ENCODE results near the gene C19orf38. TPM values are rescaled to one million over a fixed set of nuclear protein-coding genes. Genes with fewer than 3 reads are reported as not detected.

The C19orf38 gene, protein sequence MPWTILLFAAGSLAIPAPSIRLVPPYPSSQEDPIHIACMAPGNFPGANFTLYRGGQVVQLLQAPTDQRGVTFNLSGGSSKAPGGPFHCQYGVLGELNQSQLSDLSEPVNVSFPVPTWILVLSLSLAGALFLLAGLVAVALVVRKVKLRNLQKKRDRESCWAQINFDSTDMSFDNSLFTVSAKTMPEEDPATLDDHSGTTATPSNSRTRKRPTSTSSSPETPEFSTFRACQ
- total RNA-seq (not detected in 2 replicates), polyA plus RNA-seq (not detected in 2 replicates), polyA minus RNA-seq (not detected in 2 replicates), Bru-seq, nascent RNA (percentile 13 among the genes with signal in this experiment), BruChase-seq, experiment 1, labeled RNA remaining after a 6-hour chase (percentile 40 among the genes with signal in this experiment), BruChase-seq, experiment 2, labeled RNA remaining after a 2-hour chase (percentile 22 among the genes with signal in this experiment)
- polyA plus RNA-seq (2011; cell fraction: cytosol; rRNA removed), result not detected in 2 replicates
- polyA plus RNA-seq (2011; cell fraction: nucleus; rRNA removed), result not detected in 2 replicates
- polyA plus RNA-seq (2012), result 0.19 TPM in 1 of 2 replicates, not detected in the other
- not detected for polyA minus RNA-seq (2011; cell fraction: cytosol; rRNA and poly(A)+ RNA removed)
- not detected in 2 replicates for polyA minus RNA-seq (2011; cell fraction: nucleus; rRNA and poly(A)+ RNA removed)
- long read RNA-seq, result 0 reads

GRCh38 chr19:10848230-10848856, at the start of gene C19orf38:
Gene C19orf38, plus strand, starts transcription at chr19:10848415. Its CDS starts 94 bp downstream, at chr19:10848509.
- H3K27me3 ChIP-seq (ENCODE audit: control insufficient read depth in 2 of 2, insufficient read depth in 2 of 2, low read length in 2 of 2), result peaks cover 1 to 2% of the 10 kb centered on the region in 2 experiments
- H4K20me1 ChIP-seq (replicated peaks; ENCODE audit: control insufficient read depth, extremely low read depth, insufficient read depth, low read length), result no peaks in the 10 kb centered on the region
- dilution Hi-C loops (cut with MboI; ENCODE audit: extremely low pct_ligation_motif_present, low sequenced_read_pairs) (no loop called here), intact Hi-C loops (cut with micrococcal nuclease) (no loop called here)
- no peaks in the 10 kb centered on the region for H3K9me3 ChIP-seq (replicated peaks; ENCODE audit: control insufficient read depth, insufficient read depth, low read length)
- H3K9ac ChIP-seq (replicated peaks; ENCODE audit: extremely low read depth, insufficient read depth, low read length), result no peak within 1 kb of the TSS
- no peak for TF ChIP-seq POLR2A (IDR thresholded peaks at IDR 0.05; ENCODE audit: low read depth, low read length)
- no peak for TF ChIP-seq FOS (IDR thresholded peaks at IDR 0.05; ENCODE audit: borderline replicate concordance, insufficient read depth, low read length)
- no peak for TF ChIP-seq POLR2AphosphoS5 (IDR thresholded peaks at IDR 0.05; ENCODE audit: insufficient read depth, low read depth, low read length)
- no peak for TF ChIP-seq JUN (IDR thresholded peaks at IDR 0.05; ENCODE audit: borderline replicate concordance, insufficient read depth, insufficient read length, low read depth)
- no peak for TF ChIP-seq MYC (IDR thresholded peaks at IDR 0.05; ENCODE audit: low read depth, low read length)
- TF ChIP-seq CTCF (IDR thresholded peaks at IDR 0.05; ENCODE audit: extremely low read depth in 1 of 2, insufficient read depth in 1 of 2, low read depth in 1 of 2, low read length in 2 of 2), result no peak
- TF ChIP-seq EZH2 (IDR thresholded peaks at IDR 0.05; ENCODE audit: borderline replicate concordance, low read depth, low read length, severe bottlenecking), result no peak
- TF ChIP-seq, protein P1, sequence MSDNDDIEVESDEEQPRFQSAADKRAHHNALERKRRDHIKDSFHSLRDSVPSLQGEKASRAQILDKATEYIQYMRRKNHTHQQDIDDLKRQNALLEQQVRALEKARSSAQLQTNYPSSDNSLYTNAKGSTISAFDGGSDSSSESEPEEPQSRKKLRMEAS (IDR thresholded peaks at IDR 0.05; ENCODE audit: insufficient read depth, insufficient read length), result no peak
- no peak for TF ChIP-seq GATA2 (IDR thresholded peaks at IDR 0.05; ENCODE audit: insufficient read depth, insufficient read length, low read depth, low read length)
- H3K36me3 ChIP-seq (ENCODE audit: control insufficient read depth in 2 of 2, extremely low read depth in 1 of 2, insufficient read depth in 2 of 2, low read length in 2 of 2), result no peaks in the 10 kb centered on the region
- BruUV-seq (replicated peaks), result no TSS peak
- ChIA-PET POLR2A (no interaction called here), CTCF (interaction anchor here (0.7 to 1.5 kb wide), 3 partner anchors 10 to 16 kb away, joined by 3 to 8 read pairs (median 4); no protein-coding TSS in a partner anchor)
- H2AFZ ChIP-seq (ENCODE audit: low read depth, low read length), result no peak within 1 kb of the TSS
- no peak within 1 kb of the TSS for H3K27ac ChIP-seq (ENCODE audit: insufficient read depth, low read depth, low read length)
- FAIRE-seq (no peak), DNase-seq (ENCODE audit: low read depth, low spot score) (no peak)
- H3K4me1 ChIP-seq (ENCODE audit: control insufficient read depth, extremely low read depth, insufficient read depth, low read length), result no peaks in the 10 kb centered on the region
- H3K4me2 ChIP-seq (ENCODE audit: insufficient read depth, low read length), result no peak within 1 kb of the TSS
- H3K4me3 ChIP-seq (replicated peaks in 1 of 3; ENCODE audit: insufficient read depth in 1 of 3, low read depth in 1 of 3, low read length in 3 of 3), result no peak within 1 kb of the TSS
- no peaks in the 10 kb centered on the region for H3K79me2 ChIP-seq (ENCODE audit: control insufficient read depth, insufficient read depth, low read length)
- no peaks in the 10 kb centered on the region for H3K9me1 ChIP-seq (replicated peaks; ENCODE audit: control insufficient read depth, extremely low read depth, insufficient read depth, low read length)

All from endothelial cell of umbilical vein (primary cell).